Naive thymus-derived CD4-positive, alpha-beta T cell (primary cell): ENCODE data around the gene LRRN2. TPM values are rescaled to one million over a fixed set of nuclear protein-coding genes. Genes with fewer than 3 reads are reported as not detected.
"Not testable (repeated sequence)": the region's sequence is repeated elsewhere in the genome, so short reads cannot be mapped to it uniquely, and the experiment has no call there.

Source experiments
- ATAC-seq: fragments of 150-1000 bp; cut with Tn5 transposase; 2 replicates; pipeline ENCODE4 v1.10.0; 2021; ENCODE audit warnings: mild to moderate bottlenecking, moderate library complexity
- CTCF ChIA-PET: fragments of 350-600 bp; sonication (Branson Sonifier 250); formaldehyde crosslinking; loops from one replicate; lab custom pipeline; 2021; ENCODE audit warnings: antibody characterized with exemption; lab: Charles Lee
- POLR2A ChIA-PET: fragments of 350-600 bp; sonication (Branson Sonifier 250); formaldehyde crosslinking; loops from one replicate; lab custom pipeline; 2021; ENCODE audit warnings: antibody characterized with exemption, inconsistent platforms; lab: Charles Lee
- DNase-seq, 9 donors: peaks; one replicate each; pipeline versions ENCODE4 v3.0.0 to v3.0.0-alpha.2; 2020 to 2022; ENCODE audit warnings: mixed read lengths in 1 of 9
- H3K27ac ChIP-seq: one replicate; pipeline ENCODE4 v1.7.0; 2013; ENCODE audit warnings: mild to moderate bottlenecking, low read depth, low read length, moderate library complexity
- H3K27me3 ChIP-seq, 2 donors: one replicate each; pipeline ENCODE4 v1.7.0; 2013; ENCODE audit warnings: low read length in 2 of 2, mild to moderate bottlenecking in 2 of 2, moderate library complexity in 2 of 2; ENCODE audit not compliant: control insufficient read depth in 2 of 2, insufficient read depth in 2 of 2
- H3K36me3 ChIP-seq, 3 experiments: 1 replicate in 2 of 3; 2 replicates in 1 of 3; pipeline ENCODE4 v1.7.0; 2013; ENCODE audit warnings: low read length in 3 of 3, mild to moderate bottlenecking in 3 of 3, moderate library complexity in 1 of 3; ENCODE audit not compliant: insufficient read depth in 3 of 3, control insufficient read depth in 2 of 3
- H3K4me1 ChIP-seq, 2 donors: one replicate each; pipeline ENCODE4 v1.7.0; 2013; ENCODE audit warnings: low read length in 2 of 2, mild to moderate bottlenecking in 2 of 2, moderate library complexity in 1 of 2; ENCODE audit not compliant: control insufficient read depth in 2 of 2, insufficient read depth in 2 of 2
- H3K4me3 ChIP-seq: 2 replicates; pipeline ENCODE4 v1.7.0; 2013; ENCODE audit warnings: mild to moderate bottlenecking, low read length
- H3K9me3 ChIP-seq, 3 experiments: 1 replicate in 2 of 3; 2 replicates in 1 of 3; pipeline ENCODE4 v1.7.0; 2013; ENCODE audit warnings: low read length in 3 of 3; ENCODE audit not compliant: control insufficient read depth in 2 of 3
- H3K27ac Mint-ChIP-seq, 9 donors: one replicate each; pipeline ENCODE4 v1.8.0; 2020 to 2022; ENCODE audit warnings: mixed read lengths in 9 of 9, mild to moderate bottlenecking in 8 of 9, moderate library complexity in 5 of 9, inconsistent platforms in 2 of 9
- H3K27me3 Mint-ChIP-seq, 5 donors: one replicate each; pipeline ENCODE4 v1.8.0; 2021 to 2022; ENCODE audit warnings: mixed read lengths in 5 of 5, mild to moderate bottlenecking in 1 of 5
- H3K36me3 Mint-ChIP-seq, 5 donors: one replicate each; pipeline ENCODE4 v1.8.0; 2020 to 2022; ENCODE audit warnings: mixed read lengths in 5 of 5, mild to moderate bottlenecking in 3 of 5, inconsistent platforms in 1 of 5
- H3K4me1 Mint-ChIP-seq, 7 donors: one replicate each; pipeline ENCODE4 v1.8.0; 2020 to 2022; ENCODE audit warnings: mixed read lengths in 7 of 7, mild to moderate bottlenecking in 3 of 7, inconsistent platforms in 1 of 7
- H3K4me3 Mint-ChIP-seq, 10 donors: one replicate each; pipeline ENCODE4 v1.8.0; 2020 to 2022; ENCODE audit warnings: mild to moderate bottlenecking in 10 of 10, mixed read lengths in 10 of 10, moderate library complexity in 6 of 10, inconsistent platforms in 2 of 10
- H3K9me3 Mint-ChIP-seq, 11 donors: one replicate each; pipeline ENCODE4 v1.8.0; 2020 to 2022; ENCODE audit warnings: mixed read lengths in 11 of 11, mild to moderate bottlenecking in 4 of 11, inconsistent platforms in 1 of 11, moderate library complexity in 1 of 11
- intact Hi-C, 2 donors: fragments of 100-400 bp; cut with micrococcal nuclease; formaldehyde crosslinking; loops; one replicate each; pipeline ENCODE4 v1.15.1; 2023
- polyA plus RNA-seq, 2 donors: library from polyadenylated mRNA; unstranded; fragments of 300-500 nt; fragmentation: Illumina TruSeq; gene quantifications; one replicate each; pipeline ENCODE4 v1.2.3, GENCODE V29; 2021
- total RNA-seq, 6 experiments: library from RNA in 5 of 6; stranded (reverse) in 5 of 6; gene quantifications; 1 replicate in 5 of 6; 2 replicates in 1 of 6; pipeline ENCODE4 v1.2.3 and lab custom pipeline; 2021 to 2026

Gene LRRN2
- total and polyA plus RNA-seq, 7 experiments from 2014 or later: 1.3 TPM; not detected in 6

GRCh38 chr1:204574016-204574864 is 111.3 kb downstream of the LRRN2 start:
- peaks cover 12 to 39% (median 19%) of the 10 kb centered on the region in 5 donors for H3K36me3 Mint-ChIP-seq
- ATAC-seq: no peak
- DNase-seq: no peak
- Histone ChIP-seq H3K27me3 (no peaks in the 10 kb centered on the region), H3K4me3 (no peak overlapping the region), H3K4me1 (peaks cover 4 to 12% of the 10 kb centered on the region in 2 donors), H3K9me3 (no peaks in the 10 kb centered on the region), H3K27ac (no peak overlapping the region), H3K36me3 (peaks cover 0 to 38% (median 0%) of the 10 kb centered on the region in 3 experiments)
- peaks cover 6 to 21% (median 19%) of the 10 kb centered on the region in 7 donors for H3K4me1 Mint-ChIP-seq
- no peaks in the 10 kb centered on the region for H3K27me3 Mint-ChIP-seq
- intact Hi-C loops: no loop called here
- ChIA-PET CTCF (interaction anchor here (1.2 to 1.3 kb wide), 2 partner anchors 8 to 232 kb away, joined by 3 to 4 read pairs; no protein-coding TSS in a partner anchor), POLR2A (interaction anchor here (0.6 to 1.3 kb wide), 2 partner anchors 11 to 67 kb away, joined by 3 read pairs; no protein-coding TSS in a partner anchor)
- peaks cover 0 to 1% (median 0%) of the 10 kb centered on the region in 11 donors for H3K9me3 Mint-ChIP-seq
- H3K27ac Mint-ChIP-seq: peak overlapping the region in 3 of 9 donors; percentile 21 to 46 (median 30)
- no peak overlapping the region for H3K4me3 Mint-ChIP-seq

- H3K9me3 ChIP-seq: no peaks in the 10 kb centered on the region
- intact Hi-C loops: no loop called here
- peaks cover 0 to 1% (median 0%) of the 10 kb centered on the region in 11 donors for H3K9me3 Mint-ChIP-seq
- H3K36me3 ChIP-seq: peaks cover 0 to 46% (median 4%) of the 10 kb centered on the region in 3 experiments
- H3K4me3 Mint-ChIP-seq: no peak overlapping the region
- no peak overlapping the region for H3K4me3 ChIP-seq
- DNase-seq (no peak), ATAC-seq (no peak)
- H3K27me3 Mint-ChIP-seq: no peaks in the 10 kb centered on the region
- H3K4me1 ChIP-seq: peaks cover 0 to 2% of the 10 kb centered on the region in 2 donors
- ChIA-PET CTCF (interaction anchor here (1.2 kb wide), 1 partner anchor 233 kb away, joined by 3 read pairs; no protein-coding TSS in a partner anchor), POLR2A (interaction anchor here (1.3 kb wide), 1 partner anchor 10 kb away, joined by 3 read pairs; no protein-coding TSS in a partner anchor)
- no peaks in the 10 kb centered on the region for H3K27me3 ChIP-seq
- peaks cover 0 to 16% (median 10%) of the 10 kb centered on the region in 7 donors for H3K4me1 Mint-ChIP-seq
- no peak overlapping the region for H3K27ac ChIP-seq
- H3K36me3 Mint-ChIP-seq: peaks cover 14 to 44% (median 23%) of the 10 kb centered on the region in 5 donors
- H3K27ac Mint-ChIP-seq: peak overlapping the region in 4 of 9 donors; percentile 36 to 57 (median 43)
Observed at GRCh38 chr1:204572923-204573922, 112.3 kb downstream of the LRRN2 start.

- peaks cover 0 to 21% (median 6%) of the 10 kb centered on the region in 7 donors for H3K4me1 Mint-ChIP-seq
- H3K36me3 Mint-ChIP-seq: peaks cover 16 to 50% (median 28%) of the 10 kb centered on the region in 5 donors
- H3K27me3 ChIP-seq: no peaks in the 10 kb centered on the region
- no peaks in the 10 kb centered on the region for H3K27me3 Mint-ChIP-seq
- H3K27ac Mint-ChIP-seq: no peak overlapping the region
- POLR2A ChIA-PET: no interaction called here
- no peak for DNase-seq
- peaks cover 0 to 52% (median 4%) of the 10 kb centered on the region in 3 experiments for H3K36me3 ChIP-seq
- CTCF ChIA-PET: interaction anchor here (1.1 kb wide), 1 partner anchor 235 kb away, joined by 4 read pairs; no protein-coding TSS in a partner anchor
- no peak overlapping the region for H3K4me3 Mint-ChIP-seq
- intact Hi-C loops: no loop called here
- peaks cover 0 to 3% (median 0%) of the 10 kb centered on the region in 11 donors for H3K9me3 Mint-ChIP-seq
- no peak overlapping the region for H3K4me3 ChIP-seq
- ATAC-seq: no peak
- no peaks in the 10 kb centered on the region for H3K4me1 ChIP-seq
- no peaks in the 10 kb centered on the region for H3K9me3 ChIP-seq
- H3K27ac ChIP-seq: no peak overlapping the region
Observed at GRCh38 chr1:204571631-204572030, 113.9 kb downstream of the LRRN2 start.

- peaks cover 0 to 24% (median 10%) of the 10 kb centered on the region in 7 donors for H3K4me1 Mint-ChIP-seq
- Histone ChIP-seq H3K27ac (no peak overlapping the region), H3K36me3 (peaks cover 0 to 52% (median 4%) of the 10 kb centered on the region in 3 experiments), H3K9me3 (no peaks in the 10 kb centered on the region), H3K27me3 (no peaks in the 10 kb centered on the region), H3K4me3 (no peak overlapping the region), H3K4me1 (peaks cover 0 to 3% of the 10 kb centered on the region in 2 donors)
- CTCF ChIA-PET: no interaction called here
- no peak overlapping the region for H3K4me3 Mint-ChIP-seq
- H3K27ac Mint-ChIP-seq: peak overlapping the region in 1 of 9 donors; percentile 3
- peaks cover 0 to 3% (median 0%) of the 10 kb centered on the region in 11 donors for H3K9me3 Mint-ChIP-seq
- H3K27me3 Mint-ChIP-seq: no peaks in the 10 kb centered on the region
- intact Hi-C loops: no loop called here
- POLR2A ChIA-PET: no interaction called here
- DNase-seq (no peak), ATAC-seq (no peak)
- H3K36me3 Mint-ChIP-seq: peaks cover 16 to 50% (median 28%) of the 10 kb centered on the region in 5 donors
Observed at GRCh38 chr1:204571128-204571527, 114.4 kb downstream of the LRRN2 start.

GRCh38 chr1:204570021-204570420 is 115.5 kb downstream of the LRRN2 start:
- Histone ChIP-seq H3K4me1 (peaks cover 9 to 13% of the 10 kb centered on the region in 2 donors), H3K36me3 (peaks cover 0 to 52% (median 4%) of the 10 kb centered on the region in 3 experiments)
- H3K9me3 ChIP-seq, POLR2A ChIA-PET, H3K27ac ChIP-seq, CTCF ChIA-PET, H3K27me3 ChIP-seq, H3K4me3 ChIP-seq, intact Hi-C loops, H3K4me3 Mint-ChIP-seq, DNase-seq, H3K9me3 Mint-ChIP-seq, ATAC-seq, H3K27me3 Mint-ChIP-seq: not testable (repeated sequence)
- Mint-ChIP-seq H3K27ac (peak overlapping the region in 1 of 9 donors; percentile 56), H3K4me1 (peaks cover 5 to 32% (median 21%) of the 10 kb centered on the region in 7 donors), H3K36me3 (peaks cover 16 to 47% (median 31%) of the 10 kb centered on the region in 5 donors)
